Neutrophil (primary cell): ENCODE data around the gene HTRA2.

Experiments
- H3K27ac ChIP-seq: fragments of 200-600 bp; sonication (generic); 2 replicates; pipeline ENCODE4 v1.5.1; 2016; ENCODE audit warnings: mild to moderate bottlenecking, moderate library complexity
- H3K27me3 ChIP-seq: fragments of 200-600 bp; sonication (generic); 2 replicates; pipeline ENCODE4 v1.6.0; 2016; ENCODE audit warnings: mild to moderate bottlenecking
- H3K36me3 ChIP-seq: fragments of 200-600 bp; sonication (generic); 2 replicates; pipeline ENCODE4 v1.5.1; 2017
- H3K4me1 ChIP-seq, 2 experiments: fragments of 200-600 bp in 1 of 2; sonication (generic) in 1 of 2; 1 replicate in 1 of 2; 2 replicates in 1 of 2; pipeline versions ENCODE4 v1.5.1 to v1.6.1; 2013 to 2016; ENCODE audit warnings: low read depth in 1 of 2, low read length in 1 of 2, mild to moderate bottlenecking in 1 of 2, moderate library complexity in 1 of 2; ENCODE audit not compliant: control insufficient read depth in 1 of 2, insufficient read depth in 1 of 2
- H3K4me3 ChIP-seq, 2 experiments: fragments of 200-600 bp in 1 of 2; sonication (generic) in 1 of 2; 1 replicate in 1 of 2; 2 replicates in 1 of 2; pipeline ENCODE4 v1.5.1; 2013 to 2016; ENCODE audit warnings: low read depth in 1 of 2, low read length in 1 of 2, mild to moderate bottlenecking in 1 of 2, moderate library complexity in 1 of 2
- H3K9me3 ChIP-seq: fragments of 200-600 bp; sonication (generic); 2 replicates; pipeline ENCODE4 v1.5.1; 2016
- TF ChIP-seq, protein P1 (sequence below): fragments of 200-600 bp; sonication (generic); IDR thresholded peaks from 2 replicates; pipeline ENCODE4 v1.5.1; 2016; ENCODE audit warnings: antibody characterized with exemption

HTRA2 gene

DNA sequence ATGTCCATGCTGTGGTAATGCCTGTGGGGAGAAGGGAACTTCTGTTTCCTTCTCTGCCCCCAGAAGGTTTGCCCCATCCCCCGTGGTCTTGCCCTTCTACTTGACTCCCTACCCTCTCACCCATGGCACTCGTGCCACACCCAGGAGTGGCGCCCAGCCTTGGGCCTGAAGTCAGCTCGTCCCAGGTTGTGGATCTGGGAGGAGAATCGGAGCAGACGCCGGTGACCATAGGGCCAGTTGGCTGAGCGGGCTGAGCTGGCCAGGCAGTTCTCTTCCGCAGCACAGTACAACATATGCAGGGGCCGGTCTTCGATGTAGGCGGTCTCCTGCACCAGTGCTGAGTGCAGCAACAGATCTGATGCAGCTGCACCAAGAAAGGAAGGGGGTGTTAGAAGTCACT, 4.7 kb downstream of the HTRA2 start:
- TF ChIP-seq, protein P1, sequence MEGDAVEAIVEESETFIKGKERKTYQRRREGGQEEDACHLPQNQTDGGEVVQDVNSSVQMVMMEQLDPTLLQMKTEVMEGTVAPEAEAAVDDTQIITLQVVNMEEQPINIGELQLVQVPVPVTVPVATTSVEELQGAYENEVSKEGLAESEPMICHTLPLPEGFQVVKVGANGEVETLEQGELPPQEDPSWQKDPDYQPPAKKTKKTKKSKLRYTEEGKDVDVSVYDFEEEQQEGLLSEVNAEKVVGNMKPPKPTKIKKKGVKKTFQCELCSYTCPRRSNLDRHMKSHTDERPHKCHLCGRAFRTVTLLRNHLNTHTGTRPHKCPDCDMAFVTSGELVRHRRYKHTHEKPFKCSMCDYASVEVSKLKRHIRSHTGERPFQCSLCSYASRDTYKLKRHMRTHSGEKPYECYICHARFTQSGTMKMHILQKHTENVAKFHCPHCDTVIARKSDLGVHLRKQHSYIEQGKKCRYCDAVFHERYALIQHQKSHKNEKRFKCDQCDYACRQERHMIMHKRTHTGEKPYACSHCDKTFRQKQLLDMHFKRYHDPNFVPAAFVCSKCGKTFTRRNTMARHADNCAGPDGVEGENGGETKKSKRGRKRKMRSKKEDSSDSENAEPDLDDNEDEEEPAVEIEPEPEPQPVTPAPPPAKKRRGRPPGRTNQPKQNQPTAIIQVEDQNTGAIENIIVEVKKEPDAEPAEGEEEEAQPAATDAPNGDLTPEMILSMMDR, result no peak

DNA sequence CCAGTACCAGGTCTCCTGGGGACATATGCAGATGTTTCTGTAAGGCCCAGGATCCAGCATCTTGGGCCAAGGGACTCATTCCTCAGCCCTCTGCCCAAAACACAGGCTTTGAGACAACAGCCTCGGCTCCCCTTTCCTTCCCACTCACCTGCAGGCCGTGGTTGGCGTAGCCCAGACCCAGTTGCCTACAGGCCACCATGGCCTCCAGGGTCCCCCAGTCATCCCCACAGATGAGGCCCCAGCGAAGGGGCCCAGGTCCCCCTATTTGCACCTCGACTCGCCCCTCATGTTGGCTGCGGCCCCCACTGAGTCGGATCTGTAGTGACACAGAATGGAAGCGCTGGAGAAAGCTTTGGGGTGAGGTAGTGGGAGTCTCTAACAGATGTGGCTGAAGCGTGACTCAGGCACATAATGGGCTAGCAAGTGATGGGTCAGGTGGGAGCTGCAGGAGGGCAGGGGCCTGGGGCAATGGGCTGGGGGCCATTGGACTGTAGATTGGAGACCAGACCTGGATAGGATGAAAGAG, 5.8 kb downstream of the HTRA2 start:
- Histone ChIP-seq H3K36me3 (peaks cover 21% of the 10 kb centered on the region), H3K27me3 (no peaks in the 10 kb centered on the region), H3K4me3 (no peak overlapping the region), H3K4me1 (peaks cover 28 to 36% of the 10 kb centered on the region in 2 experiments), H3K27ac (no peak overlapping the region), H3K9me3 (no peaks in the 10 kb centered on the region)
- TF ChIP-seq, protein P1, result no peak

More for the DNA sequence above, 4.7 kb downstream of the HTRA2 start:
- Histone ChIP-seq H3K4me3 (no peak overlapping the region), H3K36me3 (peaks cover 21% of the 10 kb centered on the region), H3K4me1 (peaks cover 29 to 32% of the 10 kb centered on the region in 2 experiments), H3K27ac (no peak overlapping the region), H3K9me3 (no peaks in the 10 kb centered on the region), H3K27me3 (no peaks in the 10 kb centered on the region)

DNA sequence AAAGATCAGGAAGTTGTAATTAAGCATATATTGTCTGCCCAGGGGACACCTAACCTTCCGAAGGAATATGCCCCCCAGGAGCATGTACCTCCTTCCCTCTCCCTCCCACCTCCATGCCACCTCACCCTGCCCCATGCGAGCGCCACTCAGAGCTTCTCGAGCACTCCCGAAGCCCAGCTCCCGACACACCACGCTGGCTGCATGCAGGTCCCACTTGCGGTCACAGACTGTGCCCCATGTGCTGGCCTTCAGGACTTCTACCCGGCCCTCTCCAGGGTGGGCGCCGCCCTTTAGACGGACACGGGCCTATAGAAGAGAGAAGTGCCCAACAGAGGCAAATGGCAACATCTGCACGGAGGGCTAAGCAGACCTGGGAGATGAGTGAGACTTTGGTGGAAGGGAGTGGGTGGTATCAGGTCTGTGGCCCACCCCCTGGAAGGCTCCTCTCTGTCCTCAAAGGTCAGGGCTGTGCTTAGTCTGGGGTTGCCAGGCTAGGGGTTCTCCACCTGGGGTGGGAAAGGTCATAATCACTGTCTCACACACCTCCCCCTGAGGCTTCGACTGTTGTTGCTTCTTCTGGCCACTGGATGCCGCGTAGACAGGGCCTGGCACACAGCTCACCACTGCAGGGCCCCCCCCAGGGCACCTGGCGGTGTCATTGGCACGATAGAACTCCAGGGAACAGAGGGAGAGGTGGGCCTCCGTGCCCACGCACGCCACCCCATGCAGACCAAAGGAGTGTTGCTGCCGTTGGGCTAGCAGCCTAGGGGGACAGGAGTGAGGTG, 6.6 kb downstream of the HTRA2 start:
- TF ChIP-seq, protein P1, result no peak
- H3K9me3 ChIP-seq, result no peaks in the 10 kb centered on the region
- H3K27ac ChIP-seq, result no peak overlapping the region
- H3K27me3 ChIP-seq, result no peaks in the 10 kb centered on the region
- H3K36me3 ChIP-seq, result peaks cover 21% of the 10 kb centered on the region
- peaks cover 20 to 27% of the 10 kb centered on the region in 2 experiments for H3K4me1 ChIP-seq
- no peak overlapping the region for H3K4me3 ChIP-seq

DNA sequence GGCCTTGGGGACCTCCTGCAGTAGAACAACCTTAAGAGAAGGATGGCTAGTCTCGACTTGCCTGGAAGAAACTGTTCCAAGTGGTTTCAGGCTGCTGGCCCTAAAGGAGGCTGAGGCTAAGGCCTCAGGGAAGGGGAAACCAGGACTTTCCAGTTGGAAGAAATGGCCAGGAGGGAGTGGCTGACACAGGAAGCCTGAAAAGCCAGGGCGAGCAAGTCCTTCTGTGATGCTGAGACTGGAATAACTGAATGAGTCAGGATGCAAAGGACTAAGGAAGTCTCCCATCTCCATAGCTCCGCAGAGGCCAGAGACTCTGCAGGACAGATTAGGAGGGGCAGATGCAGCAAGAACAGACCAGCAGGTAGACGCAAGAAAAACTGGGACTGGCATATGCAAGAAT, 7.4 kb downstream of the HTRA2 start:
- H3K27ac ChIP-seq, result no peak overlapping the region
- no peaks in the 10 kb centered on the region for H3K9me3 ChIP-seq
- H3K27me3 ChIP-seq, result no peaks in the 10 kb centered on the region
- TF ChIP-seq, protein P1, result no peak
- H3K4me1 ChIP-seq, result peaks cover 15 to 23% of the 10 kb centered on the region in 2 experiments
- no peak overlapping the region for H3K4me3 ChIP-seq
- H3K36me3 ChIP-seq, result peaks cover 21% of the 10 kb centered on the region

DNA sequence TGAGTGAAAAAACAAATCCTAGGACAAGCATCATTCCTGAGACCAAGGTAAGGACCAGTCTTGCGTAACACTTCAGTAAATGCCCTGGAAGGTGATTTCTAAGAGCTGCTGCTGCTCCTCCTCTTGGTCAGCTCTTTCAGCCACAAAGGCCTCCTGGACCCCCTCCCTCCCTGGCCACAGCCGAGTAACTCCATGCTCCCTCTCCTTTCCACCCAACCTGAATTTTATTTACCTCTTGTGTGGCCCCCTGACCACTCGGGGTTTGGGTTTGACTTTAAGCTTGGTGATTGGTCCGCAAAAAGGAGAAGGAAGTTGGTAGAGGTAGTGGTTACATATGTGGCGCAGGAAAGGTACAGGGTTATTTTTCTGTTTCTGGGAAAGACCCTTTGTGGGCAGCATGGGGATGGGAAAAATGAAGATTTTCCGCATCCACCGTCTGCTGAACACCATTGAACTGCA, 9.2 kb downstream of the HTRA2 start:
- H3K27me3 ChIP-seq, result no peaks in the 10 kb centered on the region
- H3K27ac ChIP-seq, result peak overlapping the region; percentile 63
- H3K4me1 ChIP-seq, result peaks cover 15 to 23% of the 10 kb centered on the region in 2 experiments
- peak overlapping the region; percentile 38 to 49 for H3K4me3 ChIP-seq
- no peaks in the 10 kb centered on the region for H3K9me3 ChIP-seq
- TF ChIP-seq, protein P1, result no peak
- H3K36me3 ChIP-seq, result peaks cover 6% of the 10 kb centered on the region
